ENCODE measurements around the gene CELA2B.
"Not testable (repeated sequence)": the region's sequence is repeated elsewhere in the genome, so short reads cannot be mapped to it uniquely, and the experiment has no call there.

The CELA2B gene

DNA sequence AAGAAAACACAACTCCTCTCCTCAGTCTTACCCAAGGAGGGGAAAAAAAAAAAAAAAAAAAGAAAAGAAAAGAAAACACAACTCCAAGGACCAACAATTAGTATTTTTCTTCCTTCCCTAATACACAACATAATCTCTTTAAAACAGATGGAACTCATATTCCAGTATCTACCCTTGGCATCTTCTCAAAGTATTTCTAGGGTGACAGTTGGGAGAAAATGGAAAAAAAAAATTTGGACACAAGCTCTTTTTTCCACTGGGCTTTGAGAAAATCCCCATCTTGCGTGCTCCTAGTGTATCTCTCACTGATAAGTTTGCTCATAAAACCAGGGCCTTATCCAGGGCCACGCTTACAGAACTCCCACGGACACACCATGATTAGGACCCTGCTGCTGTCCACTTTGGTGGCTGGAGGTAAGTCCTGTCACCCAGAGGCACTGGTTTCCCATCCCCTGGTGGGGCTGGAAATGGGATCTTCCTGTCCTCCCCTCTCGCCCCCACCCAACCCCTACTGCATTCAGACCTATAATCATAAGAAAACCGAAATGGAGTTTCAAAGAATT is at the start of gene CELA2B:
TSS of gene CELA2B (plus strand) at position 353 of the 563 bp plus-strand sequence. CDS start at position 375, 22 bp downstream.
- no peak for DNase-seq

DNA sequence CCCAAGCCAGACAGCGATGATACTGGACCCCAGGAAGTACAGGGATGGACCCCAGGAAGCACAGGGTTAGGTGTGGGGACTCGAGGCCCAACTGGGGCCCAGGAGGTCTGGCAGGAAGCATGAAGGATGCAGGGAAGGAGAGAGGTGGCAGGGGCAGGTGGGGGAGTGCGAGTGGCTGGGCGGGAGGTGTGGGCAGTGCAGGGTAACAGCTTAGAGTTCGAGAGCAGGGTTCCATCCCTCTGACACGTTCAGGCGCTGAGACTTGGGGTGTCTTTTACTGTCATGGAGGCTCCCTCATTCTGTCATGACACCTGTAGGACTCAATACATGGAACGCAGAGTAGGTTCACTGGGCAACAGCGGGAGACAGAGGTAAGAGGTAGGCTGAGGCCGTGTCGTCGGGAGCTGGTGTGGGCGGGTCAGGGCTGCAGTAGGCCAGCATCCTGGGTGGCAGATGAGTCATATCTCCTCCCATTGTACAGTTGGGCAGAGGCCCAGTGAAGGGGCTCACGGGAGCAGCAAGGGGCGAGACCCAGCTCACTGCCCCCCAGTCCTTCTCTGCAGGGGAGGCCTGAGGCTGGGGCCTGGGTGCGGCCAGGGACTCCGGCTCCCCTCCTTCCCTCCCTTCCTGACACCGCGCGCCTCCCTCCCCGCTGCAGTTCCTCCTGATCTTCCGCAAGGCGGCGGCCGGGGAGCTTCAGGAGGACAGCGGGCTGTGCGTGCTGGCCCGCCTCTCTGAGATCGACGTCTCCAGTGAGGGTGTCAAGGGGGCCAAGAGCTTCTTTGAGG is 49.2 kb upstream of the CELA2B start:
- no peak for DNase-seq

DNA sequence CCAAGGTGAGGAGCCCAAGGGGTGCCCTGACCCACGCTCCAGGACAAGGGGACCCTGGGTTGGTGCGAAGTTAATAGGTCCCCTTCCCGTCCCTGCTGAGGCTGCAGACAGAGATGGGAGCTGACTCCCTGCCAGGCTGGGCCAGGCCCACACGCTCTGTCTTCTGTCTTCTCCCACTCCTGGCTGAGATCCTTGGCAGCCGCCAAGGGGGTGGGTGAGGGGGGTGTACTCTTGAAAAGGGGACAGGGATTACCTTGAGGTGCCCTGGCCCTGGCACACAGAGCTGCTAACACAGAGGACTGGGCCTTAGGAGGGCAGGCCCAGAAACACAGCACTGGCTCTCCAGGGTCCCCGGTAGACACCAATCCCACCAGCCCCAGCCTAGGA is 48.6 kb upstream of the CELA2B start:
- DNase-seq, result no peak

DNA sequence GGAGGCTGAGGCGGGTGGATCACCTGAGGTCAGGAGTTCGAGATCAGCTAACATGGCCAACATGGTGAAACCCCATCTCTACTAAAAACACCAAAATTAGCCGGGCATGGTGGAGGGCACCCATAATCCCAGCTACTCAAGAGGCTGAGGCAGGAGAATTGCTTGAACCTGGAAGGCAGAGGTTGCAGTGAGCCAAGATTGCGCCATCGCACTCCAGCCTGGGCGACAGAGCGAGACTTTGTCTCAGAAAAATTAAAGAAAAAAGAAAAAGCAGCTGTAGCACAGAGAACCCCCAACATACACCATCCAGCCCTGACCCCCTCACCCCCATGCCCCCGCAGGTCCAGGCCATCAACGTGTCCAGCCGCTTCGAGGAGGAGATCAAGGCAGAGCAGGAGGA is 47.7 kb upstream of the CELA2B start:
- DNase-seq, result not testable (repeated sequence)

DNA sequence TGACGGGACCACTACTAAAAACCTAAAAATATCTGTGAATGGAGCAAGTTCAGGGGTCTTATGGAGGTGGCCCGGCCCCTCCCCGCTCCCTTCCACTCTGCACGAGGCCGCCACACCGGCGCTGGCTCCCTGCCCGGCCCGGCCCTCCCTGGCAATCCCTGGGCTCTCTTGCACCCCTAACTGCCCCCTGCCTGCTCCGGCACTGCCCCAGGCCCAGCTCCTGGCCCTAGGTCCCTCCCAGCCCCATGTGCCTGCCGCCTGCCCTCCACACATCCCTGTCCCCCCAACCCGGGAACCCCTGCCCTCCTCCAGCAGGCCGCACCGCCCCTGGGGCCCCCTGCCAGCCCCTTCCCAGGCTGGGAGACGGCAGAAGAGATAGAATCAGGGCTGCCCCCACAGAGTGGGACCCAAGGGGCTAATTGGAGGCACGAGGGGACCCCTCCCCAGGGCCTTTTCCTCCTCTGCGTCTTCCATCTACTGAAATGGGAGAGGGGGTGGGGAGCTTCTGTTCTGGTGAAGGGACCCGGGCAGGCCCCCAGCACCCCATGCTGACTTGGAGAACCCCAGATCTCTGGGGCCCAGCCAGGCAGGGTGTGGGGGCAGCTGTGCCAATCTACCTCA is 47.0 kb upstream of the CELA2B start:
- no peak for DNase-seq

DNA sequence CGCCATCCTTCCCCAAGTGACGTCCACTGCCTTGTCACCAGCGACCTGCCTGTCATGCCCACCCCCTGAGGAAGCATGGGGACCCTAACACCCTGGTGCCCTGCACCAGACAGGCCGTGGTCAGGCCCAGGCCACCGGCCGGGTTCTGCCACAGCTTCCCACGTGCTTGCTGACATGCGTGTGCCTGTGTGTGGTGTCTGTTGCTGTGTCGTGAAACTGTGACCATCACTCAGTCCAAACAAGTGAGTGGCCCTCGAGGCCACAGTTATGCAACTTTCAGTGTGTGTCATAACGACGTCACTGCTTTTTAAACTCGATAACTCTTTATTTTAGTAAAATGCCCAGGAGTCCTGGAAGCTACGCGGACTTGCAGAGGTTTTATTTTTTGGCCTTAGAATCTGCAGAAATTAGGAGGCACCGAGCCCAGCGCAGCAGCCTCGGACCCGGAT is 46.2 kb upstream of the CELA2B start:
- DNase-seq, result no peak

DNA sequence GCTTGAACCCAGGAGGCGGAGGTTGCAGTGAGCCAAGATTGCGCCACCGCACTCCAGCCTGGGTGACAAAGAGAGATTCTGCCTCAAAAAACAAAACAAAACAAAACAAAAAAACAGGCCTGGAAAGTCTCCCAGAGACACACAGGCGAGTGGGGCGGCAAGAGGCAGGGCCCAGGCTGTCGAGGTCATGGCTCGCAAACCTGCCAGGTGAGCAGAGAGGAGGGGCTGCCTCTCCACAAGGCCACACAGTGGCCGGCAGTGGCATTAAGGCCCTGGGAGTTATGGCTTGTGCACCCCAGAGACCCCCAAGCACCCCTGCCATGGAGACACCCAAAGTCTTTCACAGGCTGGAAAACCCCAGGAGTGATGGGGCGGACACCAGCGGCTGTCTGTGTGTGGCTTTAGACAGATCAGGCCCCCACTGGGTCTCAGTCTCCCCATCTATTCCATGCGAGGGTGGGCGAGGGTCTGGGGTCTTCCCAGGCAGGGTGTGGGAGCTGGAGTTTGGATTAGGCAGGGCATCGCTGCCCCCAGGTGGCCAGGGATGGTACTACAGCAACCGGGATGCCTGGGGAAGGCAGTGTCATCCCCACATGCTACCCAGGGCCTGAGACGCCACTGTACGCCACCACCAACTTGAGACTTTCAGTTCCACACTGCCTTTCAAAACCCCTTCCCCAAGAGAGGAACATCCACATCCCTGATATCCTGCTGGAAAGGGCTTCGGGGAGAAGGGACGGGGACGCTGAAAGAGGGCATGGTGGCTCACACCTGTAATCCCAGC is 44.9 kb upstream of the CELA2B start:
- peak; percentile 74 for DNase-seq

DNA sequence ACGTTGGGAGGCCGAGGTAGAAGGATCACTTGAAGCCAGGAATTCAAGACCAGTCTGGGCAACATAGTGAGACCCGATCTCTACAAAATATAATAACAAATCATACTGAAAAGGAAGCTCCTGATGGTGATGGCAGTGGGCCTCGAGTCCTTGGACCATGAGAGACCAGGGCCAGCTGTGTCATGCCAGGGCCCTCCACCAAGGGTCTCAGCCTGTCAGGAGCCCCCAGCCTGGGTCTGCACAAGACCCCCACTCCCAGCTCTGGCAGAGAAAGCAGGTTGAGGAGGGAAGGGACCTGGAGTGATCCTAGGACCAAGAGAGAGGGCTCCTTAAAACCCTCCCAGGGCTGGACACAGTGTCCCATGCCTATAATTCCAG is 44.3 kb upstream of the CELA2B start:
- no peak for DNase-seq

DNA sequence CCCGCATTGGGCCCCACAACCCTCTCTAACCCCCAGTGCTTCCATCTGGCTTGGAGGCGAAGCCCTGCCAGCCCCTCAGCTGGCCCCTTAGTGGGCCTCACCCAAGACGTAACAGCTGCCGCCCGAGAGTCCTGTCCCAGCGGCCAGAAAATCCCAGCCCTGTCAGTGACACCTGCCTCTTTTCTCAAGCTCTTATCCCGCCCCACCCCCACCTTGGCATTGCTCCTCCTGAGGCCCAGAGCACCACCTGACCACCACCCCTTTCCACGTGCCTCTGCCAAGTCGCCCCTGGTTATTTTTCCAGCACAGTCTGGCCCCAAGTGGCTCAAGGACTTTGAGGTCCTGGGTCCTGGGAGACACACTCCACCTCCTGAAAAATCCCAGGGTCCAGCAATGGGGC is 43.6 kb upstream of the CELA2B start:
- no peak for DNase-seq

DNA sequence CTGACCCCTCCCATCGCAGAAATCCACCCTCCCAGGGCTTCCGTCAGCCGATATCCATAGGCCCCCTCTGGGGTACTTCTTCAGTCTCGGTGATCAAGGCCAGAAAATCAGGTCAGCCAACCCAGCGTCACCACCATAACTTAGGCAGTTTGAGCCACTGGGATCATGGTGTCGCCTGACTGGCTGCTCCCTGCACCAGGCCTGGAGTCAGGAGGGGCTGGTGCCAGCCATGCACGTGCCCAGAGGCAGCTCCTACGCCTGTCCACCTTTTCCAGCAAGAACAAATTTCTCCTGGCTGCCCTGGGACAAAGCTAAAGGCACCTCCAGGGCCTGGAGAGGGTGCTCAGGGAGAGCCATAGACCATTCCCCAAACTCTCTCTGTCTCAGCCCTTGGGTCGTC is 42.4 kb upstream of the CELA2B start:
- no peak for DNase-seq

DNA sequence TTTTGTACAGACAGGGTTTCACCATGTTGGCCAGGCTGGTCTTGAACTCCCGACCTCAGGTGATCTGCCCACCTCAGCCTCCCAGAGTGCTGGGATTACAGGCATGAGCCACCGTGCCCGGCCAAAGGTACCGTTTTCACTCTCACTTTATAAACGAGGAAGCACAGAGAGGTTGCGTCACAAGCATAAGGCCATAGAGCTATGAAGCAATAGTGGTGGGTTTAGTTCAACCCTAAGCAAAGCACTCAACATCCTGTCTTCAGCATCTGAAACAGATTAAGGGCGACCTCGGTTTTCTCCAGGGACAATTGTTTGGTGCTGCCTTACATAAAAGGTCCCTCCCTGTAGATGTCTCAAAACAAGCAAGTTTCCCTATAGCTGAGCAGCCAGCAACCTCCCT is 41.2 kb upstream of the CELA2B start:
- DNase-seq, result not testable (repeated sequence)

DNA sequence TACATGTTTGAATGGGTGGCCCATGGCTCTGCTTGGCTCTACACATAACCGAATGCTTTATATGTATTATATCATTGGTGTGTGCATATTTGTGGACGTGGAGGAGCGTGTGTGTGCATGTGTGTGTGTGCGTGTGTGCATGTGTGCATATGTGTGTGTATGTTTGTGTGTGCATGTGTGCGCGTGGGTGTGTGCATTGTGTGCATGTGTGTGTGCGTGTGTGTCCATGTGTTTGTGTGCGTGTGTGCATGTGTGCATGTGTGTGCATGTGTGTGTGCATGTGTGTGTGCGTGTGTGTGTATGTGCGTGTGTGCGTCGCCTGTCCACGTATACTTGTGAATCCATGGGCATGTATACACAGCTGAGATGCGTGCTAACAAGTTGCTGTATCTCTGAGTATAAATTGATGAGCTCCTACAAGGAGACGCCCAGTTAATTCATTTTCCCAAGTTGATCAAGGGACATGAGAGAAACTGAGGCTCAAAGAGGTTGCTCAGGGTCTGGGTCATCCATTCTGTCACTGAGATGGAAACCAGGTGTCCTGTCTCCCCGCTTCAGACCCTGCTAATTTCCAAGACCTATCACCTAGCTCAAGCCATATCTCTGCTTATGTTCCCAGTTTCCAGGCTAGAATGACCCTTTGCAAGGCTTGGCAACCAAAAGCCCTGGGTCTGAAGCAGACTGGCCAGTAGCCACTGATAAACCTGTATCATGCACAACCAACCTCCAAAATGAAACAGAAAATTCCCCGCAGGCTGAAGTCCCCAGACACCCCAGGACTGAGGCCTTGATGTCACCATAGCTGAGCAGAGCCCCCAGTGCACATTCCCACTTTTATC is 40.4 kb upstream of the CELA2B start:
- no peak for DNase-seq

DNA sequence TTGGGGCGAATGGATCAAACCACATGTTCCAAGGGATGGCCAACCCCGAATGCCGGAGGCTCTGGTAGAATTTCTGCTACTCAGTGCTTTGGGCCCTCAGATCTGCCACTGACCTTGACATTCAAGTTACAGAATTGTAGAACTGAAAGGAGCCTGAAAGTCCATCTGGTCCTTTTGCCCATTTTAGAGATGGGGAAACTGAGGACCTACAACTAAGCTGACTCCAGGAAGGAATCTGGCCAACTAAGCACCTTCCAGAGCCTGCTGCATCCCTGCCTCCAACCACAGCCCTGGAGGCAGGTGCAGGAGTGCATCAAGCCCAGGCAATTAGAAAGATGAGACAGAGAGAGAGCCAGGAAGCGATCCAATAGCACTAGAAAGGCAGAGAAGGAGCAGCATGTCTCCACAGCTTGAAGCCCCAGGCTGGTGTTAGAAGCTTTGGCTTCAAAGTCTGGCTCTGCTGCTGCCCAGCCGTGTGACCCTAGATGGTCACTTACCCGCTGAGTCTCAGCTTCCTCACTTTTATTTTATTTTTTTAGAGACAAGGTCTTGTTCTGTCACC is 38.9 kb upstream of the CELA2B start:
- no peak for DNase-seq

DNA sequence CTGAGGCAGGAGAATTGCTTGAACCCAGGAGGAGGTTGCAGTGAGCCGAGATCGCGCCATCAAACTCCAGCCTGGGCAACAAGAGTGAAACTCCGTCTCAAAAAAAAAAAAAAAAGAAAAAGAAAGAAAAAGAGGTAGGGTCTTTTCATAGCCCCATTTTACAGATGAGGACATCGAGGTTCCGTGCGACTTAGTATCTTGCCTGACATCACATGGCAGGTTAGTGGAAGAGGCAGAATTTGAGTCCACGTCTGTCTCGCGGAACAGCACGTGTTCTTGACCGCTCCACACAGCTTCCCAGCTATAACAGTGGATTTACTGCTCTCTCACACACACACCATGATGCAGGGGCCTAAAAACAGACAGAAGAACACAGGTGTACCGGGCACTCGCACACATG is 36.6 kb upstream of the CELA2B start:
- DNase-seq, result no peak

DNA sequence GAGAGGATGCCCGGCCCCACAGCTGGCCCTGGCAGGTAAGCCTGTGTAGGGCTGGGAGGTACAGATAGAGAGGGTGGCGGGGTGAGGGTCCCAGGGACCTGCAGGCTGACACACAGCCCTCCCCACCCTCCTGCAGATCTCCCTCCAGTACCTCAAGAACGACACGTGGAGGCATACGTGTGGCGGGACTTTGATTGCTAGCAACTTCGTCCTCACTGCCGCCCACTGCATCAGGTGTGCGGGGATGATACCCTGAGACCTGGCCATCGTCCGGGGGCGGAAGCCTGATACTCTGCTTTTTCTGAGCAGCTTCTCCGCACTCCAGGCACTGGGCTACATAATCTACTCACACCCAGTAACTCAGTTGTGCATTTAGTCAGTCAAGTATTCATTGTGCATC is 35.5 kb upstream of the CELA2B start:
- DNase-seq, result no peak

DNA sequence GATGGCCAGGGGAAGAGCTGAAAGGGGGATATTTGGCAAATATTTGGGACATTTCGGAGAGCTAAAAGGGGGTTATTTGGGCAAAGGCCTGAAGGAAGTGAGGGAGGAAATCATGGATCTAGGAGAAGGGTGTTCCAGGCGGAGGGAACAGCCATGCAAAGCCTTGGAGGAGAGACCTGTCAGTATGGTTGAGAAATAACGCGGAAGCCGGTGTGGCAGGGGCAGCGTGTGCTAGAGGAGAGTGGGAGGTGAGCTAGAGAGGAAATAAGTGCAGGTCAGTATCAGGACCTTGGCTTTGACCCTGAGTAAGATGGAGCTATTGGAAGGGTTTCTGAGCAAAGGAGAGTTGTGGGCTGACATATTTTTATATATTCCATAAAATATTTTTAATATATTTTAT is 34.7 kb upstream of the CELA2B start:
- DNase-seq, result no peak

DNA sequence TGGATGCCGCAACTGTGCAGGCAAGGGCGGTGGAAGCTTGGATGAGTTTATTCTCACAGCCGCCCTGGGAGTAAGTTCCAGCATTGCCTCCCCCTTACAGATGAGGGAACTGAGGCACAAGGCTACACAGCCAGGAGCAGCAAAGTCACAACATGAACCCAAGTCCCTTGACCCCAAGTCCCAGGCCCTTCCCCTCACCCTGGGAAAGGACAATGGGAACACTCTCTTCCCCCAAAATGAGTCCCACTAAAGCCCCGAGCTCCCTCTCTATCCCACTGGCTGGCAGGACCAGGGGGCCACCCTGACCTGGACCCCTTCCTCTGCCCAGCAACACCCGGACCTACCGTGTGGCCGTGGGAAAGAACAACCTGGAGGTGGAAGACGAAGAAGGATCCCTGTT is 33.8 kb upstream of the CELA2B start:
- DNase-seq, result no peak

DNA sequence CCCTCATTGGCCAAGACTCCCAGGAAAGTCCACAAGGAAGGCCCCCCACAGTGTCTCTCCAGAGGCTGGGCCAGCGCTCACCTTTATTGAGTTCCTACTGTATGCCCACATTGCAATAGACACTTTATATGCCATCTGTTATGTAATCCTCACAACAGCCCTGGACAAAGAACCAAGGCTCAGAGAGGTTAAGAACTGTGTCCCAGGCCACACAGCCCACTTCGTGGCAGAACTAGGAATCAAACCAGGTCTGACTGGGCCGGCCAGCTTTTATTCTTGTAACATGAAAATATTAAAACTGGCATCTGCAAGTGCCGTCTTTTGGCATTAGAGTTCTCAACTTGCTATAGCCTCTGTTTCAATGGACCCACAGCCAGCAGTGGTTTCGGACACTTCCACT is 33.1 kb upstream of the CELA2B start:
- DNase-seq, result no peak

DNA sequence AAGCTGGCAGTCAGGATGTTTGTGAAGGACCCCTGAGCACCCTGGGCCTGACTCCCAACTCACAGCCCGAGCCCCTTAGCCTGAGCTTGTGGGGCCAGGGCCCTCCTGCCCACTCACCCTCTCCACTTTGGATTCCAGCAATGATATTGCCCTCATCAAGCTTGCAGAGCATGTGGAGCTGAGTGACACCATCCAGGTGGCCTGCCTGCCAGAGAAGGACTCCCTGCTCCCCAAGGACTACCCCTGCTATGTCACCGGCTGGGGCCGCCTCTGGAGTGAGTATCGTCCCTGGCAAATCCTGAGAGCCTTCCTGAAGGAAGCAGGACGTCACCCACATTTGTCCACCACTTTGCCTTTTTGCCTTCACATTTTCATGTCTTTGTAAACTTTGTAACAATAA is 32.6 kb upstream of the CELA2B start:
- DNase-seq, result no peak

DNA sequence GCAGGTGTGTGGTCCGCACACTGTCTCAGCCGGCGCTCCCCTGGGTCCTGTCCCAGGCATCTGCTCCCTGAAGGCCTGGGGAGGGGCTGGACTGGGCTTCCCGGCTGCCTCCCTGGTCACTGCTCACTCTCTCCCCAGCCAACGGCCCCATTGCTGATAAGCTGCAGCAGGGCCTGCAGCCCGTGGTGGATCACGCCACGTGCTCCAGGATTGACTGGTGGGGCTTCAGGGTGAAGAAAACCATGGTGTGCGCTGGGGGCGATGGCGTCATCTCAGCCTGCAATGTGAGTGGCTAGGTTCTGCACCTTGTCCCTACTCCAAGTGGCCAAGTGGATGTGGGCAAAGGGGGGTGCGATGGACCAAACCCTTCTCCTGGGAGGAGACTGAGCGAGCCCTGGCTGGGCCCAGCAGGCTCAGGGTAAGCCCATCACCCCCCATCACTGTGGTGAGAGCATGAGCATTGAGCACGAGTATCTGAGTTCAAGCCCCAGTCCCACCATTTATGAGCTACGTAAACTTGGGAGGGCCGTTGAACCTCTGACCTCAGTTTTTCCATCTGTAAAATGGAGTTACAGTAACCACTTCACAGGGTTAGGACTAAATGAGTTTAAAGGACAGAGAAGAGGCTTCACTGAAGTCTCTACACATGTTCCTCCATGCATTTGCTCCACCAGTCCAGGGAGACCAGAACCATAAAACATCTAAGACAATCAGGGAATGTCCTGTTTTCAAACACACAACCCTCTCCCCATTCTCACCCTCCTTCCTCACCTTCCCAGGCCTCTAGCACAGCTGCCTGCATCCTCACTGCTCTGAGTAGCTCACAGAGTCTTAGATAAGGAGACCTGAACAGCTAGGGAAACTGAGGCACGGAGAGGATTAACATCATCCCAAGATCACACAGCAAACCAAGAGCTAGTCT is 31.2 kb upstream of the CELA2B start:
- DNase-seq, result no peak

Data from activated CD4-positive, alpha-beta T cell treated with anti-CD3 and anti-CD28 coated beads, Interleukin-2, amount 50 U/mL, for 16 hours (primary cell).